CD4-positive, alpha-beta T cell treated with Interleukin-17A for 1 hour (primary cell): ENCODE measurements around the gene MAP2.

Experiments used
- DNase-seq: peaks from one replicate; pipeline ENCODE4 v3.0.0-alpha.2; 2020

MAP2 gene

DNA sequence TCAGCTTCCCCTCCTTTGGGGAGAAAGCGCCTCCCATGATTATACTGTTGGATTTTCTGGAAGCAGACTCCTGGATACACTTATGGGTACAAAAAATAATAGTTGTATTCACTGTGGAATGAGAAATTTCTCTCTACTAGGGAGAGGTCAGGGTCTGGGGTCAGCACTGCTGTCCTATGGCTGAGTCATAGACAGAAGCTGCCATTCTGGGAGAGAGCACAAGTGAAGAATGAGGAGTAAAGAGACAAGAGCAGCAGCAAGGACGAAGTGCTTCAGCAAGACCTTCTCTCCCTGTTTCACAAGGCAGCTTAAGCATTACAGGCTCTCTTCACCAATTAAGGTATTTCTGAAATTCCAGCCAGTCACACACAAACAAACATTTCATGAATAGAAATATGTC lies 337.7 kb downstream of the MAP2 start:
- DNase-seq: no peak

DNA sequence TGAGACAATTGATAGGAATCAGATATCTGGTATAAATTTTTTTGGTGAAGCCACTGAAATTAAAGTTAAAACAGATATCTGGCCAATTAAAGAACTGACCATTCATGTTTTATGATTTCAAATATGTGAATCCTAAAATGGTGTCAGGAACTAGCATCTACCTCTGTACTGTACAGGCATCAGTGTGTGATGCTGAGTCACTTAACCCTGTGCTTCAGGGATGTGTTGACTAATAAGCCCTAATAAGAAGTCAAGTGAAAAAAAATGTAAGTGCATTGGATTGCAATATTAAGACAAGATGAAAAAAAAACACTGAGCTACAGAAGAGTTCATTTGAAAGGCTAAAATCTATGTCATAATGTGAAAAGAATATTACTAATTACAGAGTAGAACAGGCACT lies 338.7 kb downstream of the MAP2 start:
- DNase-seq: no peak

DNA sequence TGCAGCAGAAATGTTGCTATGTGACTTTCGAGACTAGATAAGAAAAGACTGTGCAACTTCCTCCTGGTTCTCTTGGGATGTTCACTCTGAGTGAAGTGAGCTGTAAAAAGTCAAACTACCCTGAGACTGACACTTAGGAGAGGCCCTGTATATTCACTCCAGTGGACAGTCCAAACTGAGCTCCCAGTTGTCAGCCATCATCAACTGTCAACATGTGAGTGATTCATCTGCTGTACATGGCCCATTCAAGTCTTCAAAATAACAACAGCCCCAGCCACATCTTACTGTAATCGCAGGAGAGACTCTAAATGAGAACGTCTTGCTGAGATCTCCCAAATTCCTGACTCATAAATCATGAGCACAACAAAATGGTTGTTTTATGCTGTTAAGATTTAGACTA lies 339.3 kb downstream of the MAP2 start:
- DNase-seq: no peak

- DNase-seq: no peak
Measured at GRCh38 chr2:209766613-209767012, 342.8 kb downstream of the MAP2 start.

DNA sequence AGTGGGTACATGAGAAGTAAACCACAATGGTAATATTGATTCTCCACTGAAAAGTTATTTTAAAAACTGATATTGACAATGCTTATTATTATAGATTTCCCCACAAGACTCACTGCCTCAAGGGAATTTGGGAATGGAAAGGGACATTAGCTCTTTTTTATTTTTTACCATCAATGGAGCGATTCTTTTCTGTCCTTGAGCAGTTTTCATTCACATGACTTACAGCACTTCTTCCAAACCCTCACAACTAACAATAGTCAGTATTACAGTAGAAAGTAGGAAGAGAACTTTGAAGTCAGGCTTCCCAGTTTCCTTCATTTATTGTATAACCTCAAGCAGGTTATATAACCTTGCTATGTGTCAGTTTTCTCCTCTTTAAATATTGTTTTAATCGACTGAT lies 343.5 kb downstream of the MAP2 start:
- no peak for DNase-seq

- no peak for DNase-seq
Measured at GRCh38 chr2:209768557-209768956, 344.7 kb downstream of the MAP2 start.

GRCh38 chr2:209771474-209772289 lies 347.8 kb downstream of the MAP2 start, which contains the start of gene UNC80:
Gene UNC80, plus strand, starts transcription at chr2:209771832. Its CDS starts 241 bp downstream, at chr2:209772073.
- no peak for DNase-seq

- DNase-seq: no peak
Measured at GRCh38 chr2:209772290-209772685, 348.4 kb downstream of the MAP2 start.

DNA sequence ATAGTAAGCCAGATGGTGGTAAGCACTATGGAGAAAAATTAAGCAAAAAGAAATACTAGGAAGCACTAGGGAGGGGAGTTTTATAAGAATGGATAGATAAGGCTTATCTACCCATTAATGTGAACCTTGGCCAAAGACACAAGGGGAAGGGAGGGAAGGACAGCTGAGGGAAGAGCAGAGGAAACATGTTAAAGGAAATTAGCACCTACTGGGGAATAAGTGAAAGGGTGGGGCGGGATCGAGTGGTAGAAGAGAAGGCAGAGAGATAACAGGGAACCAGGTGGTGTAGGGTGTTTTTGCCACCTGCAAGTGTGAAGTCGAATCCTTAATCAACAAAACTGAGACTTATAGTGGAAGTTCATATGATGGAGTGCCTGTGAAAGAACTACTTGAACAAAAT lies 349.5 kb downstream of the MAP2 start:
- DNase-seq: no peak
